Islet of Langerhans (tissue), 1 donor: ENCODE measurements around the gene BGN.

ENCODE experiments used
- FAIRE-seq: peaks from one replicate; lab custom pipeline; 2011; peaks lifted over from hg19 to GRCh38; lab: Jason Lieb, UNC

BGN gene

GRCh38 chrX:153485396-153486080 lies 9.2 kb upstream of the BGN start:
- no peak for FAIRE-seq

GRCh38 chrX:153486171-153486570 lies 8.6 kb upstream of the BGN start:
- no peak for FAIRE-seq

GRCh38 chrX:153487590-153488071 lies 7.1 kb upstream of the BGN start:
- FAIRE-seq, result no peak

GRCh38 chrX:153488231-153488914 lies 6.4 kb upstream of the BGN start:
- FAIRE-seq, result no peak

- FAIRE-seq, result no peak
Measured at GRCh38 chrX:153490217-153490930, 4.4 kb upstream of the BGN start.

GRCh38 chrX:153491351-153491914 lies 3.3 kb upstream of the BGN start:
- FAIRE-seq, result no peak

- no peak for FAIRE-seq
Measured at GRCh38 chrX:153491918-153492317, 2.9 kb upstream of the BGN start.

- FAIRE-seq, result no peak
Measured at GRCh38 chrX:153492543-153492942, 2.2 kb upstream of the BGN start.

- FAIRE-seq, result no peak
Measured at GRCh38 chrX:153493085-153493484, 1.7 kb upstream of the BGN start.

- FAIRE-seq, result no peak
Measured at GRCh38 chrX:153494061-153494460, 719 bp upstream of the BGN start.

- no peak for FAIRE-seq
Measured at GRCh38 chrX:153495362-153495751, 577 bp downstream of the BGN start.

GRCh38 chrX:153495903-153496589 lies 1.3 kb downstream of the BGN start:
- no peak for FAIRE-seq

GRCh38 chrX:153496590-153496959 lies 1.8 kb downstream of the BGN start:
- no peak for FAIRE-seq

GRCh38 chrX:153498453-153498852 lies 3.7 kb downstream of the BGN start:
- no peak for FAIRE-seq

- FAIRE-seq, result no peak
Measured at GRCh38 chrX:153499341-153499740, 4.6 kb downstream of the BGN start.

- FAIRE-seq, result no peak
Measured at GRCh38 chrX:153499876-153500275, 5.1 kb downstream of the BGN start.

- no peak for FAIRE-seq
Measured at GRCh38 chrX:153500676-153501280, 6.0 kb downstream of the BGN start.

- FAIRE-seq, result no peak
Measured at GRCh38 chrX:153501530-153501929, 6.8 kb downstream of the BGN start.

- no peak for FAIRE-seq
Measured at GRCh38 chrX:153502131-153502530, 7.4 kb downstream of the BGN start.

- no peak for FAIRE-seq
Measured at GRCh38 chrX:153502796-153503195, 8.0 kb downstream of the BGN start.

GRCh38 chrX:153504445-153505016 lies 9.8 kb downstream of the BGN start:
- FAIRE-seq, result no peak

- FAIRE-seq, result no peak
Measured at GRCh38 chrX:153505361-153505760, 10.6 kb downstream of the BGN start.
